ENCODE data around the gene RNASE8.

GRCh38 chr14:21050597-21050996, 7.0 kb upstream of the RNASE8 start:
- TF ChIP-seq CTCF (conservative IDR thresholded peaks at IDR 0.05) (no peak), ZFX (IDR thresholded peaks at IDR 0.05) (no peak)

Measured in C4-2B (cell line).